ENCODE results near the gene RAB3IL1. TPM values are rescaled to one million over a fixed set of nuclear protein-coding genes. Genes with fewer than 3 reads are reported as not detected.

RAB3IL1 gene
- total RNA-seq, 6 donors from 2014 or later, result 4.4 to 20.7 (median 10.0) TPM

DNA sequence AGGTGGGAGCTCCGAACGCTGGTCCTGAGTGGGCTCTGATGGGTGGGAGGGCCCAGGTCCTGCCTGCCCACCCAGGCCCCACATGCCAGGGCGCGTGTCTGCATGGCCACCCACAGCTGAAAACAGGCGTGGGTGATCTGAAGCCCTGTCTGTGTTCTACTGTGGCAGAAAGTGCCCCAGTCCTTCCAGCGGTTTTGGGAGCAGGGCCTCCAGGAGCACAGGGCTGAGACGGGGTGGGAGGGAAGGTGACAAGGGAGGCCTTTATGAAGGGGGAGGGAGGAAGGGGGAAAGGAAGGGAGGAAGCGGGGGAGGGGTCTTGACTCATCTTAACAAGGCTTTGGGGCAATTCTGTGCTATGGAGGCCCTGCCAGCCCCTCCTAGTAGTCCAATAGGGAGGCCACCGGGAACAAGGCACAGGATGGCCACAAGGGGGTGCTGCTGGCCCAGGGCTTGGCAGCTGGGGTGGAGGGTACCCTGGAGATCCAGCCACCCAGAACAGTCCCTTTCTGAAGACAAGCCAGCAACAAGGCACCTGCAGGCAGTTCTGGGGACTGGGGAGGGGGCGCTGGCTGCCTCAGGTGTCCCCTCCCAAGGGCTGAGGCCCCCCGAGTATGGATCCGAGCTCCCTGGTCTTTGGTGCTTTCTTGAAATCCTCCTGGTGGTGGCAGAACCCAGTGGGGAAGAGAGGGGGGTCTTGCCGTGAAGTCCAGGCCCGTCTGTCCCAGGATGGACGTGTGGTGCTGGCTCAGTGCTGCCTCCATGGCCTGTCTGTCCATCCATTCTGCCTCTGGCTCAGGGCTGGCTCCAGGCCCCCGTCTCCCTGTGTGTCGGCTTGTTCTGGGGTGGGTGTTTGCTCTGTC, 19.7 kb downstream of the RAB3IL1 start:
- Histone ChIP-seq H3K4me1 (peaks cover 0 to 4% (median 0%) of the 10 kb centered on the region in 4 donors), H3K9me3 (no peaks in the 10 kb centered on the region), H3K27me3 (no peaks in the 10 kb centered on the region), H3K36me3 (no peaks in the 10 kb centered on the region), H3K27ac (peak overlapping the region in 1 of 4 donors; percentile 1), H3K4me3 (no peak overlapping the region)
- DNase-seq (peak; percentile 78 to 89), ATAC-seq (ENCODE audit: low FRiP score in 2 of 2) (peak; percentile 79)
- 79 to 80% methylated on average over 10 to 14 of the region's 17 CpGs for WGBS, 2 donors
- TF ChIP-seq EP300 (IDR thresholded peaks at IDR 0.05) (no peak), POLR2AphosphoS5 (IDR thresholded peaks at IDR 0.05) (no peak), POLR2A (IDR thresholded peaks at IDR 0.05) (no peak)
- TF ChIP-seq, protein P1, sequence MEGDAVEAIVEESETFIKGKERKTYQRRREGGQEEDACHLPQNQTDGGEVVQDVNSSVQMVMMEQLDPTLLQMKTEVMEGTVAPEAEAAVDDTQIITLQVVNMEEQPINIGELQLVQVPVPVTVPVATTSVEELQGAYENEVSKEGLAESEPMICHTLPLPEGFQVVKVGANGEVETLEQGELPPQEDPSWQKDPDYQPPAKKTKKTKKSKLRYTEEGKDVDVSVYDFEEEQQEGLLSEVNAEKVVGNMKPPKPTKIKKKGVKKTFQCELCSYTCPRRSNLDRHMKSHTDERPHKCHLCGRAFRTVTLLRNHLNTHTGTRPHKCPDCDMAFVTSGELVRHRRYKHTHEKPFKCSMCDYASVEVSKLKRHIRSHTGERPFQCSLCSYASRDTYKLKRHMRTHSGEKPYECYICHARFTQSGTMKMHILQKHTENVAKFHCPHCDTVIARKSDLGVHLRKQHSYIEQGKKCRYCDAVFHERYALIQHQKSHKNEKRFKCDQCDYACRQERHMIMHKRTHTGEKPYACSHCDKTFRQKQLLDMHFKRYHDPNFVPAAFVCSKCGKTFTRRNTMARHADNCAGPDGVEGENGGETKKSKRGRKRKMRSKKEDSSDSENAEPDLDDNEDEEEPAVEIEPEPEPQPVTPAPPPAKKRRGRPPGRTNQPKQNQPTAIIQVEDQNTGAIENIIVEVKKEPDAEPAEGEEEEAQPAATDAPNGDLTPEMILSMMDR (IDR thresholded peaks at IDR 0.05), result peak; percentile 80 to 90 (median 86)

DNA sequence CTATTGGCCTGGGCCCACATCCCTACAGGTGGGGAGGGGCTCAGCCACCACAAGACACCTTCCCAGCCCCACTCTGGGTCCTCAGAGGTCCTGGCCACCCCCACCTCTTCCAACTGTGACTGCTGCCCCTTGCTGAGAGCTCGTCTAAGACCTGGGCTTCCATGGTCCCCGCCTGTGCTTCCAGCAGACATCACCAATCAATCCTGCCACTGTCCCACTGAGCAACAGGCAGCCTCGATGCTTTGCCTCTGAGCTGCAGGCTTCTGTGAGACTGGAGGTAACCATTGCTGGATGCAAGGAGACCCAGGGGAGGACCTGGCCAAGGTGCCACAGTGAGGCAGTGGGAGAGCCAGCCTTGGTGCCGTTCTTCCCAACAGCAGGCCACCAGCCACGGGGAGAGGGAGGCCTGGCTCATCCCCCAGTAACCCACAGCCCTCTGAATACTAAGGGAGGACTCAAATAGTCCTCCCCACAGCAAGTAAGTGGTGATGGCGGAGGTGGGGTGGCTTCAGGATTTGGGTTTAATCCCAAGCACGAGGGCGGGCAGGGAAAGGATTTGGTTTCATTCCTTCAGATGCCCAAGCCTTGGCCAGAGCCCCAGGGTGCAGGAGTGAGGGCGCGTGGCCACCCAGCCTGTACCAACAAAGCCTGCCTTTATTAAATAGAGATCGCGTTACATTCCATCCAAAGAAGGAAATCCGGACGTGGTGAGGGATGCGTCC, 20.5 kb downstream of the RAB3IL1 start:
- no peak for TF ChIP-seq POLR2A (IDR thresholded peaks at IDR 0.05)
- no peak for TF ChIP-seq EP300 (IDR thresholded peaks at IDR 0.05)
- TF ChIP-seq, protein P1 (IDR thresholded peaks at IDR 0.05), result no peak
- TF ChIP-seq POLR2AphosphoS5 (IDR thresholded peaks at IDR 0.05), result no peak
- no peaks in the 10 kb centered on the region for H3K9me3 ChIP-seq
- DNase-seq (no peak), ATAC-seq (ENCODE audit: low FRiP score in 2 of 2) (no peak)
- no peaks in the 10 kb centered on the region for H3K27me3 ChIP-seq
- H3K36me3 ChIP-seq, result no peaks in the 10 kb centered on the region
- H3K4me3 ChIP-seq, result no peak overlapping the region
- WGBS, 2 donors, result 85 to 86% methylated on average over 11 to 15 of the region's 15 CpGs
- H3K27ac ChIP-seq, result no peak overlapping the region
- H3K4me1 ChIP-seq, result peaks cover 0 to 8% (median 3%) of the 10 kb centered on the region in 4 donors

DNA sequence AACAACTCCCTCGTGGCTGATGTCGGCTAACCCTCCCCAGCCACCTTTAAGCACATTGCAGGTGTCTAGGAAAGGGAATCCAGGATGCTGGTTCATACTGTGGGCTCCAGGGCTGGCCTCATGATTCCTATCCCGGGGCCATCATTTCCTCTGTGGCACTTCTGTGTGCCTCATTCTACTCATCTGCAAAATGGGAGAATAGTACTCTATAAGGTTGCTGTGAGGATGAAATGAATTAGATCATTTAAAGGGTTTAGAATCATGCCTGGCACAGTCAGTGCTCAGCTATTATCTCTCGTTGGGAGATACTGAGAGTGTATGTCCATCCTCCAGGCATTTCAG, 21.7 kb downstream of the RAB3IL1 start:
- no peak for TF ChIP-seq EP300 (IDR thresholded peaks at IDR 0.05)
- no peak for TF ChIP-seq POLR2A (IDR thresholded peaks at IDR 0.05)
- no peak for TF ChIP-seq POLR2AphosphoS5 (IDR thresholded peaks at IDR 0.05)
- TF ChIP-seq, protein P1 (IDR thresholded peaks at IDR 0.05), result no peak
- no peak for DNase-seq
- no peaks in the 10 kb centered on the region for H3K9me3 ChIP-seq
- ATAC-seq (ENCODE audit: low FRiP score in 2 of 2), result no peak
- no peaks in the 10 kb centered on the region for H3K27me3 ChIP-seq
- no peak overlapping the region for H3K27ac ChIP-seq
- no peaks in the 10 kb centered on the region for H3K36me3 ChIP-seq
- WGBS, 2 donors, result 42 to 69% methylated on average over 4 of the region's 4 CpGs
- no peak overlapping the region for H3K4me3 ChIP-seq
- H3K4me1 ChIP-seq, result peaks cover 3 to 16% (median 8%) of the 10 kb centered on the region in 4 donors

DNA sequence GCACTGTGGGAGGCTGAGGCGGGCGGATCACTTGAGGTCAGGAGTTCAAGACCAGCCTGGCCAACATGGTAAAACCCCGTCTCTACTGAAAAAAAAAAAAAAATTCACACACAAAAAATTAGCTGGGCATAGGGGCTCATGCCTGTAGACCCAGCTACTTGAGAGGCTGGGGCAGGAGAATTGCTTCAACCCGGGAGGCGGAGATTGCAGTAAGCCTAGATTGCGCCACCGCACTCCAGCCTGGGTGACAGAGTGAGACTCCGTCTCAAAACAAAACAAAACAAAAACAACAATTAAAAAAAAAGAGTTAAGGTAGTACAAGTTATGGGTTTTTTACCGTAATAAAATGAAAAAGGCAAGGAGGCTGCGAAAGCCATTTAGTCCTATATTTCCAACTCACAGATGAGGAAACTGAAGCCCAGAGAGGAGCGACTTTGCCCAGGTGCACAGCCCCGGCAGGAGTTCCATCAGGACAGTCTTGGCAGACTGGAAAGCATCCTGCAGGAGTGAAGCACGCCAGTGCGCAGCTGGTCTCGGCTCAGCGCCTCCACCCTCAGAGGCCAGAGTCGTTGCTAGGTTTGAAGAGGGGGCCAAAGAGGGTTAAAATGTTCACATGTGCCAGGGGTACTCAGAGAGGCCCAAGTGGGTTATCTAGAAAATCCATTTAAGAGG, 22.2 kb downstream of the RAB3IL1 start:
- DNase-seq, result no peak
- H3K4me3 ChIP-seq, result no peak overlapping the region
- 73 to 81% methylated on average over 17 of the region's 17 CpGs for WGBS, 2 donors
- H3K27me3 ChIP-seq, result no peaks in the 10 kb centered on the region
- H3K9me3 ChIP-seq, result no peaks in the 10 kb centered on the region
- H3K36me3 ChIP-seq, result no peaks in the 10 kb centered on the region
- peaks cover 8 to 21% (median 13%) of the 10 kb centered on the region in 4 donors for H3K4me1 ChIP-seq
- H3K27ac ChIP-seq, result no peak overlapping the region
- no peak for ATAC-seq (ENCODE audit: low FRiP score in 2 of 2)
- TF ChIP-seq, protein P1 (IDR thresholded peaks at IDR 0.05), result no peak
- TF ChIP-seq EP300 (IDR thresholded peaks at IDR 0.05) (no peak), POLR2A (IDR thresholded peaks at IDR 0.05) (no peak), POLR2AphosphoS5 (IDR thresholded peaks at IDR 0.05) (no peak)
